Kidney epithelial cell (primary cell): ENCODE measurements around the gene REXO4. TPM values are rescaled to one million over a fixed set of nuclear protein-coding genes. Genes with fewer than 3 reads are reported as not detected.

Experiments
- DNase-seq: peaks from one replicate; pipeline ENCODE4 v3.0.0-alpha.2; 2010; ENCODE audit warnings: low read depth
- H3K27me3 ChIP-seq: 2 replicates; pipeline ENCODE4 v1.6.0; 2011; ENCODE audit warnings: low read length; ENCODE audit not compliant: control insufficient read depth, insufficient read depth
- H3K36me3 ChIP-seq: 2 replicates; pipeline ENCODE4 v1.5.1; 2011; ENCODE audit warnings: low read length; ENCODE audit not compliant: control insufficient read depth, insufficient read depth
- H3K4me3 ChIP-seq: 2 replicates; pipeline ENCODE4 v1.5.1; 2011; ENCODE audit warnings: low read depth, mild to moderate bottlenecking, control low read depth, low read length
- CTCF ChIP-seq: IDR thresholded peaks from 2 replicates; pipeline ENCODE4 v1.5.1; 2011; ENCODE audit warnings: mild to moderate bottlenecking, moderate library complexity, low read length, control low read depth, inconsistent platforms; ENCODE audit not compliant: insufficient read depth, poor library complexity, severe bottlenecking
- total RNA-seq: library from RNA; depleted of rRNA; stranded (reverse); fragments of >200 nt; gene quantifications from 2 replicates; pipeline ENCODE4 v1.2.3, GENCODE V29; 2015

REXO4 gene
- total RNA-seq, 1 donor from 2014 or later: 23.1 TPM

DNA sequence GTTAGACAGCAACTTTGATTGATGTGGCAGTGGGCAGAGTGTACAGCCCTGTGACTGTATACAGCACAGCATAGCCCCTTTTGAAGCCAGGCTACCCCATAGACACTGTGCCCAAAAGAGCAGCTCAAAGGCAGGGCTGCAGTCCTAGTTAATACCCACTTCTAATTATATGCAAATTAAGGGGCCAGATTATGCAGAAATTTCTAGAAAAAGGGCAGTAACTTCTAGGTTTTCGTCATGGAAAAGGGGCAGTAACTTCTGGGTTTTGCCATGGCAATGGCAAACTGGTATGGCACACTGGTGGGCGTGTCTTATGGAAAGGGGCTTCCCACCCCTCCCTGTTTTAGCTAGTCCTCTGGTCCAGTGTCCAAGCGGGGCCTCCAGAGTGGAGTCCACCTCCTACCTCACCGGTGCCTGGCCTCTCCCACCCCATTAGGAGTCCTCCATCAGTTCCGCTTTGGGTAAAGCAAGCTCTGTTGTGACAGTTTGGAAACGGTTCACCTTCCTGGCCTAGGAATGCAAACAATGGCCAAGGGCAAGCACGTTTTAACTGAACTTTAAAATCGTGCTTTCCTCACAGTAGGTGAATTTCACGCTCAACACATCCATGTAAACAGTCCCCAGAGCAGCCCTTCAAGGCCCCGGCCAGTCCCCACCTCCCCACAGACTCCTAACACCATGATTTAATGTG is 10.0 kb upstream of the REXO4 start:
- no peak for DNase-seq
- no peak overlapping the region for H3K4me3 ChIP-seq
- TF ChIP-seq CTCF: no peak
- H3K27me3 ChIP-seq: peaks cover 30% of the 10 kb centered on the region
- H3K36me3 ChIP-seq: no peaks in the 10 kb centered on the region

DNA sequence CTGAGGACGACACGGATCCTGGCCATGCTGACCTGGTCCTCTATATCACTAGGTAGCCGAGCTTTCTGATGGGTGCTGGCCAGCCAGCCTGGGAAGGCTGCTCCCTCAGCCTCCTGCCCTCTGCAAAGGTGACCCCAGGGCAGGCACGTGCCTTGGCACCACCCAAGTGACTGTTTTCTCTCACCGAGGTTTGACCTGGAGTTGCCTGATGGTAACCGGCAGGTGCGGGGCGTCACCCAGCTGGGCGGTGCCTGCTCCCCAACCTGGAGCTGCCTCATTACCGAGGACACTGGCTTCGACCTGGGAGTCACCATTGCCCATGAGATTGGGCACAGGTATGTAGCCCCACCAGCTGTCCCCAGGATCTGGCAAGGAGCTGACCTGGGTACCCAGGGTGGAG is 8.2 kb upstream of the REXO4 start:
- no peak overlapping the region for H3K4me3 ChIP-seq
- H3K36me3 ChIP-seq: no peaks in the 10 kb centered on the region
- DNase-seq: no peak
- H3K27me3 ChIP-seq: peaks cover 30% of the 10 kb centered on the region
- no peak for TF ChIP-seq CTCF

- peaks cover 30% of the 10 kb centered on the region for H3K27me3 ChIP-seq
These were observed 7.3 kb upstream of the REXO4 start for GRCh38 chr9:133425049-133425632.

DNA sequence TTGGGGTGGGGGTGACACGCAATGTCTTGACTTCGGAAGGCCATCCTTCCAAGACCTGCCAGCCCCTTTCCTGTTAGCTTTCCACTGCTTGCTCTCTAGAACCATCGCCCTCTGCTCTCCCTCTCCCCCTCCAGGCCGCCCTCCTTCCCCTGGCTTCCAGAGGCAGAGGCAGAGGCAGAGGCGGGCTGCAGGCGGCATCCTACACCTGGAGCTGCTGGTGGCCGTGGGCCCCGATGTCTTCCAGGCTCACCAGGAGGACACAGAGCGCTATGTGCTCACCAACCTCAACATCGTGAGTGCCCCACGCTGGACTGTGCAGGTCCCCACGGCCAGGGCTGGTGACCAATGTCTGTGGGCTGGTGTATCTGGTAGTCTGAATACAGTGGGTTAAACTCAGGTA is 6.4 kb upstream of the REXO4 start:
- Histone ChIP-seq H3K4me3 (no peak overlapping the region), H3K36me3 (no peaks in the 10 kb centered on the region), H3K27me3 (peaks cover 25% of the 10 kb centered on the region)
- DNase-seq: no peak
- TF ChIP-seq CTCF: no peak

More at GRCh38 chr9:133425049-133425632, 7.3 kb upstream of the REXO4 start:
- Histone ChIP-seq H3K36me3 (no peaks in the 10 kb centered on the region), H3K4me3 (no peak overlapping the region)
- DNase-seq: no peak
- no peak for TF ChIP-seq CTCF

DNA sequence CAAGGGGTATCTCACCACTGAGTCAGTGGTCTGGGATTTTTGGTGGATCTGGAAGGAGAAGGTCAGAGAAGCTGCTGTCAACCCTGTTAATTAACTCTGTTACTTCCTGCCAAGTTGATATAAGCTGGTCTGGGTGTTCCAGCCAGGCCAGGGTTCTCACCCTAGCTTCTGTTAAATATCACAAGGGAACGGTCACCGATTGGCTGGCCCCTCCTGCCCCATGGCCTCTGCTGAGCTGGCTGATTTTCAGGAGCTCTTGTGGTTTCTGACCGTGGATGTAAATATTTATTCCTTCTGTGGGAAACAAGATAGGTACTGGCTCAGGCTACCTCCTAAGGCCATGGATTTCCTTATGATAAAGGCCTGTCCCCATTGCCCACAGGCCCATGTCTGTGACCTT is 5.4 kb upstream of the REXO4 start:
- Histone ChIP-seq H3K4me3 (no peak overlapping the region), H3K27me3 (peaks cover 23% of the 10 kb centered on the region), H3K36me3 (no peaks in the 10 kb centered on the region)
- DNase-seq: no peak
- no peak for TF ChIP-seq CTCF
